ENCODE measurements around the gene IL1RAPL1.

DNA sequence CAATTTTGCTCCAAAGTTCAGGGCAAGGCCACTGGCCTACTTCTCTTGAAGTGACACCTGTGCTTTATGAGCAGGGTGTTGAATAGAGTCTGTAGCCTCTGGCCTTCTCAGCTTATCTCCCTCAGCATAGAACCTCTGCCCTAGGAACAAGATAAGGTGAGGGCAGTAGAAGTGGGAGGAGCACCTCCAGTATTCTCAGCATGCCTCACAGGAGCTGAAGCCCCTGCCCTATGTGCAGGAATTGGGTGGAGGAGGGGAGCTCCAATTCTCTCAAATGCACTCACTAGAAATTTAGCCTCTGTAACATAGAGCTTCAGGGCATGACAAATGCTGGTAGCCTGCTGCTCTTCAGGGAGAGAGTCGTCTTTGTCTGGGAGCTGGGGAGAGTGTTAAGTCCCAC is 479.3 kb downstream of the IL1RAPL1 start:
- TF ChIP-seq MAFK (IDR thresholded peaks at IDR 0.05; ENCODE audit: partially characterized antibody) (no peak), KDM5A (IDR thresholded peaks at IDR 0.05) (no peak), RAD21 (conservative IDR thresholded peaks at IDR 0.05 in 1 of 2, IDR thresholded peaks at IDR 0.05 in 1 of 2) (no peak), HOXA7 (CRISPR knock-in tag; IDR thresholded peaks at IDR 0.05) (no peak), MYC (IDR thresholded peaks at IDR 0.05; ENCODE audit: borderline replicate concordance, low read length) (no peak), CHD4 (IDR thresholded peaks at IDR 0.05; ENCODE audit: borderline replicate concordance) (no peak), ZNF302 (CRISPR knock-in tag; IDR thresholded peaks at IDR 0.05) (no peak), CEBPB (IDR thresholded peaks at IDR 0.05) (no peak), JUNB (IDR thresholded peaks at IDR 0.05) (no peak), EHMT2 (IDR thresholded peaks at IDR 0.05; ENCODE audit: low read depth) (no peak), POLR2A (IDR thresholded peaks at IDR 0.05; ENCODE audit: low read length) (no peak), EP300 (IDR thresholded peaks at IDR 0.05) (no peak)
- TF ChIP-seq, protein P1, sequence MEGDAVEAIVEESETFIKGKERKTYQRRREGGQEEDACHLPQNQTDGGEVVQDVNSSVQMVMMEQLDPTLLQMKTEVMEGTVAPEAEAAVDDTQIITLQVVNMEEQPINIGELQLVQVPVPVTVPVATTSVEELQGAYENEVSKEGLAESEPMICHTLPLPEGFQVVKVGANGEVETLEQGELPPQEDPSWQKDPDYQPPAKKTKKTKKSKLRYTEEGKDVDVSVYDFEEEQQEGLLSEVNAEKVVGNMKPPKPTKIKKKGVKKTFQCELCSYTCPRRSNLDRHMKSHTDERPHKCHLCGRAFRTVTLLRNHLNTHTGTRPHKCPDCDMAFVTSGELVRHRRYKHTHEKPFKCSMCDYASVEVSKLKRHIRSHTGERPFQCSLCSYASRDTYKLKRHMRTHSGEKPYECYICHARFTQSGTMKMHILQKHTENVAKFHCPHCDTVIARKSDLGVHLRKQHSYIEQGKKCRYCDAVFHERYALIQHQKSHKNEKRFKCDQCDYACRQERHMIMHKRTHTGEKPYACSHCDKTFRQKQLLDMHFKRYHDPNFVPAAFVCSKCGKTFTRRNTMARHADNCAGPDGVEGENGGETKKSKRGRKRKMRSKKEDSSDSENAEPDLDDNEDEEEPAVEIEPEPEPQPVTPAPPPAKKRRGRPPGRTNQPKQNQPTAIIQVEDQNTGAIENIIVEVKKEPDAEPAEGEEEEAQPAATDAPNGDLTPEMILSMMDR (IDR thresholded peaks at IDR 0.05) = no peak
- TF ChIP-seq, protein P2, sequence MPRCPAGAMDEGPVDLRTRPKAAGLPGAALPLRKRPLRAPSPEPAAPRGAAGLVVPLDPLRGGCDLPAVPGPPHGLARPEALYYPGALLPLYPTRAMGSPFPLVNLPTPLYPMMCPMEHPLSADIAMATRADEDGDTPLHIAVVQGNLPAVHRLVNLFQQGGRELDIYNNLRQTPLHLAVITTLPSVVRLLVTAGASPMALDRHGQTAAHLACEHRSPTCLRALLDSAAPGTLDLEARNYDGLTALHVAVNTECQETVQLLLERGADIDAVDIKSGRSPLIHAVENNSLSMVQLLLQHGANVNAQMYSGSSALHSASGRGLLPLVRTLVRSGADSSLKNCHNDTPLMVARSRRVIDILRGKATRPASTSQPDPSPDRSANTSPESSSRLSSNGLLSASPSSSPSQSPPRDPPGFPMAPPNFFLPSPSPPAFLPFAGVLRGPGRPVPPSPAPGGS (IDR thresholded peaks at IDR 0.05) = no peak
